ENCODE measurements around the gene KCNJ2. TPM values are rescaled to one million over a fixed set of nuclear protein-coding genes. Genes with fewer than 3 reads are reported as not detected.

KCNJ2 gene
- total and polyA plus RNA-seq, 4 donors, result 0.47 to 2.7 (median 1.4) TPM

DNA sequence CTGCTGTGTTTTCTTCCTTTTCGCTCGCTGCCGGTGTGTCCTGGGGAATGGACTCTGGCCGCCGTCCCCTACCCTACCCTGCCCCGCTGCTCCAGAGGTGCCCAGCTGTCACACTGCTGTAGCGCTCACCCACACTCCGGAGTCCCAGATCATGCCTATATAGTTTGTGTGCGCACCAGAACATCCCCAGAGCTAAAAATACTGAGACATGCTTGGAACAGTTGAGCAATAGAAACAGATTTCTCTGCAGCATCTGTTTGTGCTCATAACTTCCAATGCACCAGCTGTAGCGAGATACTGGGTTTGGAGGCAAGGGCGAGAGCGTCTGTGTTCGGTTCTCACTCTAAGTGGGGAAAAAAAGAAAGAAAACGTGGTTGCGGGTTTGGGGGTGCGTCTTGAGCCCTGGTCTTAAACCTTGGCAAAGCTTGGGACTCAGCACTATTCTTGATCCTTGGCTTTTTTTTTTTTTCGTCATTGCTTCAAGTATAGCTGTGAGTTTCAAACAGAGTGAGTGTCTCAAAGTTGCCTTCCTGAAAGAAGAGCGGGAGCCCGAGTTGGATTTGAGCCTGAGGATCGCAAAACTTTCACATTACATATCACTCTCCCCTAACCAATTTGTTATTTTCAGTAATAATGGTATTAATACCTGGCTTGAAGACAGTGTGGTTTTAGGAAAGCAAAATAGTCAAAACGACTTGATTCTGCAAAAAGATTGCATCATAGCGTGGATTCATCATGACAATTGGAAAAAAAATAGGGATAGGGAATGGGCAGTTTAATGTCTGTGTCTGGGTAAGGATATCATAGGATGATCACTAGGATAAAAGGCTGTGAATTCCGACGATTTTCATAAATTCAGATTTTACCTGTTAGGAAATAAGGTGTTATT, 621 bp downstream of the KCNJ2 start:
- H3K27me3 ChIP-seq (ENCODE audit: control insufficient read depth in 4 of 4, insufficient read depth in 4 of 4, low read length in 3 of 4), result peaks cover 0 to 5% (median under 1%) of the 10 kb centered on the region in 4 donors
- no peak for DNase-seq (ENCODE audit: low spot score)
- H3K9ac ChIP-seq (ENCODE audit: low read depth in 1 of 2, low read length in 2 of 2), result no peak overlapping the region
- peaks cover 5 to 16% (median 8%) of the 10 kb centered on the region in 4 donors for H3K4me1 ChIP-seq (ENCODE audit: control insufficient read depth in 4 of 4, insufficient read depth in 4 of 4, low read length in 3 of 4)
- H3K27ac ChIP-seq (ENCODE audit: low read depth in 1 of 2, low read length in 2 of 2), result peak overlapping the region in 1 of 2 donors; percentile 12
- peaks cover 0 to 2% (median 0%) of the 10 kb centered on the region in 4 donors for H3K36me3 ChIP-seq (ENCODE audit: control insufficient read depth in 4 of 4, insufficient read depth in 3 of 4, low read depth in 1 of 4, low read length in 3 of 4)
- H3K4me3 ChIP-seq (ENCODE audit: low read depth in 1 of 3, low read length in 3 of 3), result peak overlapping the region; percentile 36 to 58 (median 42)
- WGBS, result 9% methylated on average over 24 of the region's 24 CpGs
- TF ChIP-seq FOXA1 (IDR thresholded peaks at IDR 0.05), result no peak
- TF ChIP-seq TAF1 (conservative IDR thresholded peaks at IDR 0.05), result no peak
- TF ChIP-seq CTCF (IDR thresholded peaks at IDR 0.05; ENCODE audit: low read depth, low read length, missing input control), result no peak
- TF ChIP-seq, protein P1, sequence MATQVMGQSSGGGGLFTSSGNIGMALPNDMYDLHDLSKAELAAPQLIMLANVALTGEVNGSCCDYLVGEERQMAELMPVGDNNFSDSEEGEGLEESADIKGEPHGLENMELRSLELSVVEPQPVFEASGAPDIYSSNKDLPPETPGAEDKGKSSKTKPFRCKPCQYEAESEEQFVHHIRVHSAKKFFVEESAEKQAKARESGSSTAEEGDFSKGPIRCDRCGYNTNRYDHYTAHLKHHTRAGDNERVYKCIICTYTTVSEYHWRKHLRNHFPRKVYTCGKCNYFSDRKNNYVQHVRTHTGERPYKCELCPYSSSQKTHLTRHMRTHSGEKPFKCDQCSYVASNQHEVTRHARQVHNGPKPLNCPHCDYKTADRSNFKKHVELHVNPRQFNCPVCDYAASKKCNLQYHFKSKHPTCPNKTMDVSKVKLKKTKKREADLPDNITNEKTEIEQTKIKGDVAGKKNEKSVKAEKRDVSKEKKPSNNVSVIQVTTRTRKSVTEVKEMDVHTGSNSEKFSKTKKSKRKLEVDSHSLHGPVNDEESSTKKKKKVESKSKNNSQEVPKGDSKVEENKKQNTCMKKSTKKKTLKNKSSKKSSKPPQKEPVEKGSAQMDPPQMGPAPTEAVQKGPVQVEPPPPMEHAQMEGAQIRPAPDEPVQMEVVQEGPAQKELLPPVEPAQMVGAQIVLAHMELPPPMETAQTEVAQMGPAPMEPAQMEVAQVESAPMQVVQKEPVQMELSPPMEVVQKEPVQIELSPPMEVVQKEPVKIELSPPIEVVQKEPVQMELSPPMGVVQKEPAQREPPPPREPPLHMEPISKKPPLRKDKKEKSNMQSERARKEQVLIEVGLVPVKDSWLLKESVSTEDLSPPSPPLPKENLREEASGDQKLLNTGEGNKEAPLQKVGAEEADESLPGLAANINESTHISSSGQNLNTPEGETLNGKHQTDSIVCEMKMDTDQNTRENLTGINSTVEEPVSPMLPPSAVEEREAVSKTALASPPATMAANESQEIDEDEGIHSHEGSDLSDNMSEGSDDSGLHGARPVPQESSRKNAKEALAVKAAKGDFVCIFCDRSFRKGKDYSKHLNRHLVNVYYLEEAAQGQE (IDR thresholded peaks at IDR 0.05), result no peak
- TF ChIP-seq HNF4A (conservative IDR thresholded peaks at IDR 0.05), result no peak
- peaks cover 0 to under 1% (median 0%) of the 10 kb centered on the region in 4 donors for H3K9me3 ChIP-seq (ENCODE audit: control insufficient read depth in 4 of 4, low read length in 3 of 4)

DNA sequence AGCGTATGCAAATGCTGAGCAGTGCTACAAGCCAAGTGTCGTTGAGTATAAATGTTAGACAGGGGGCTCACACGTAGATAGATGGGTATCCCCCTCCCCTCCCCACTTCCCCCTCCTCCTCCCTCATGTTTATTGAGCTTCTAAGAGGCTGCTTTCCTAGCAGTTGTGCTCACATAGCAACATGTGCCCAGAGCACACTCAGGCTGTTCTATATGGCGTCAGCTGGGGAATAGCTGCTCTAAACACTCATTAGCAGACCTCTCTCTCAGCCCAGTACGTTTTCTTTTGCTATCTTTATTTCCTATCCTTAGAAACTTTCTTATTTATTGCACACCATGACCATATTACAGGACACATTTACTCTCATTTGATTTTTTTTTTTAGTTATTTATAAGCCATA, 1.8 kb downstream of the KCNJ2 start:
- TF ChIP-seq HNF4G (IDR thresholded peaks at IDR 0.05), result no peak
- TF ChIP-seq SP1 (IDR thresholded peaks at IDR 0.05), result no peak
- no peak for TF ChIP-seq EGR1 (IDR thresholded peaks at IDR 0.05; ENCODE audit: low read depth in 2 of 2)
- TF ChIP-seq CTCF (IDR thresholded peaks at IDR 0.05; ENCODE audit: low read depth, low read length, missing input control), result no peak
- no peak for TF ChIP-seq NR2F2 (IDR thresholded peaks at IDR 0.05)
- no peak for TF ChIP-seq RXRA (IDR thresholded peaks at IDR 0.05)
- TF ChIP-seq MAX (IDR thresholded peaks at IDR 0.05), result no peak
- TF ChIP-seq YY1 (IDR thresholded peaks at IDR 0.05), result no peak
- no peak for TF ChIP-seq FOXA1 (IDR thresholded peaks at IDR 0.05)
- no peak for TF ChIP-seq TAF1 (conservative IDR thresholded peaks at IDR 0.05)
- TF ChIP-seq, protein P2, sequence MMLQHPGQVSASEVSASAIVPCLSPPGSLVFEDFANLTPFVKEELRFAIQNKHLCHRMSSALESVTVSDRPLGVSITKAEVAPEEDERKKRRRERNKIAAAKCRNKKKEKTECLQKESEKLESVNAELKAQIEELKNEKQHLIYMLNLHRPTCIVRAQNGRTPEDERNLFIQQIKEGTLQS (IDR thresholded peaks at IDR 0.05), result no peak
- WGBS, result 31% methylated on average over 5 of the region's 5 CpGs
- Histone ChIP-seq H3K27me3 (ENCODE audit: control insufficient read depth in 4 of 4, insufficient read depth in 4 of 4, low read length in 3 of 4) (peaks cover 0 to 5% (median under 1%) of the 10 kb centered on the region in 4 donors), H3K4me3 (ENCODE audit: low read depth in 1 of 3, low read length in 3 of 3) (no peak overlapping the region), H3K4me1 (ENCODE audit: control insufficient read depth in 4 of 4, insufficient read depth in 4 of 4, low read length in 3 of 4) (peaks cover 5 to 16% (median 8%) of the 10 kb centered on the region in 4 donors), H3K9me3 (ENCODE audit: control insufficient read depth in 4 of 4, low read length in 3 of 4) (peaks cover 0 to 3% (median 0%) of the 10 kb centered on the region in 4 donors), H3K36me3 (ENCODE audit: control insufficient read depth in 4 of 4, insufficient read depth in 3 of 4, low read depth in 1 of 4, low read length in 3 of 4) (peaks cover 0 to 2% (median 0%) of the 10 kb centered on the region in 4 donors), H3K27ac (ENCODE audit: low read depth in 1 of 2, low read length in 2 of 2) (no peak overlapping the region), H3K9ac (ENCODE audit: low read depth in 1 of 2, low read length in 2 of 2) (no peak overlapping the region)
- DNase-seq (ENCODE audit: low spot score), result no peak
